ENCODE data around the gene COL6A3. TPM values are rescaled to one million over a fixed set of nuclear protein-coding genes. Genes with fewer than 3 reads are reported as not detected.

The COL6A3 gene
- total RNA-seq, 1 donor from 2014 or later, result 0.41 TPM

- Histone ChIP-seq H3K9ac (no peak overlapping the region), H3K4me1 (no peaks in the 10 kb centered on the region), H4K20me1 (ENCODE audit: low read depth) (no peaks in the 10 kb centered on the region), H3F3A (ENCODE audit: low read depth) (no peaks in the 10 kb centered on the region), H3K4me3 (no peak overlapping the region), H3K79me2 (ENCODE audit: low read depth) (no peaks in the 10 kb centered on the region), H3K27ac (no peak overlapping the region), H3K9me3 (ENCODE audit: low read depth) (no peaks in the 10 kb centered on the region), H2AFZ (replicated peaks) (no peak overlapping the region), H3K27me3 (peaks cover 1% of the 10 kb centered on the region), H3K36me3 (no peaks in the 10 kb centered on the region), H3K4me2 (no peak overlapping the region)
- no peak for DNase-seq (ENCODE audit: low spot score)
- Mint-ChIP-seq H3K4me3 (no peak overlapping the region), H3K9me3 (peaks cover 3% of the 10 kb centered on the region), H3K27me3 (ENCODE audit: insufficient read depth, low read depth) (peaks cover 4% of the 10 kb centered on the region), H3K36me3 (no peaks in the 10 kb centered on the region), H3K27ac (no peak overlapping the region), H3K4me1 (peaks cover 6% of the 10 kb centered on the region)
- TF ChIP-seq CTCF (IDR thresholded peaks at IDR 0.05) (no peak), EZH2 (IDR thresholded peaks at IDR 0.05) (no peak), EZH2phosphoT487 (IDR thresholded peaks at IDR 0.05) (no peak)
Observed at GRCh38 chr2:237391140-237391539, 22.8 kb downstream of the COL6A3 start.

- Mint-ChIP-seq H3K4me1 (peaks cover 6% of the 10 kb centered on the region), H3K9me3 (peaks cover 3% of the 10 kb centered on the region), H3K36me3 (no peaks in the 10 kb centered on the region), H3K27ac (no peak overlapping the region), H3K4me3 (no peak overlapping the region), H3K27me3 (ENCODE audit: insufficient read depth, low read depth) (peaks cover 2% of the 10 kb centered on the region)
- Histone ChIP-seq H3K36me3 (no peaks in the 10 kb centered on the region), H2AFZ (replicated peaks) (no peak overlapping the region), H3K4me1 (no peaks in the 10 kb centered on the region), H3K79me2 (ENCODE audit: low read depth) (no peaks in the 10 kb centered on the region), H3K9ac (no peak overlapping the region), H3F3A (ENCODE audit: low read depth) (no peaks in the 10 kb centered on the region), H3K4me2 (no peak overlapping the region), H3K4me3 (no peak overlapping the region), H3K27me3 (no peaks in the 10 kb centered on the region), H3K9me3 (ENCODE audit: low read depth) (no peaks in the 10 kb centered on the region), H3K27ac (no peak overlapping the region), H4K20me1 (ENCODE audit: low read depth) (no peaks in the 10 kb centered on the region)
- TF ChIP-seq EZH2 (IDR thresholded peaks at IDR 0.05) (no peak), EZH2phosphoT487 (IDR thresholded peaks at IDR 0.05) (no peak), CTCF (IDR thresholded peaks at IDR 0.05) (no peak)
- DNase-seq (ENCODE audit: low spot score), result no peak
Observed at GRCh38 chr2:237390235-237390634, 23.7 kb downstream of the COL6A3 start.

- no peaks in the 10 kb centered on the region for H4K20me1 ChIP-seq (ENCODE audit: low read depth)
- no peak overlapping the region for H3K27ac Mint-ChIP-seq
Observed at GRCh38 chr2:237389831-237390230, 24.1 kb downstream of the COL6A3 start.

More at GRCh38 chr2:237389831-237390230, 24.1 kb downstream of the COL6A3 start:
- H3K79me2 ChIP-seq (ENCODE audit: low read depth), result no peaks in the 10 kb centered on the region
- Mint-ChIP-seq H3K4me3 (no peak overlapping the region), H3K27me3 (ENCODE audit: insufficient read depth, low read depth) (peaks cover 2% of the 10 kb centered on the region), H3K9me3 (peaks cover 3% of the 10 kb centered on the region), H3K4me1 (peaks cover 6% of the 10 kb centered on the region), H3K36me3 (no peaks in the 10 kb centered on the region)
- no peak for DNase-seq (ENCODE audit: low spot score)
- TF ChIP-seq EZH2 (IDR thresholded peaks at IDR 0.05), result no peak
- no peak for TF ChIP-seq EZH2phosphoT487 (IDR thresholded peaks at IDR 0.05)
- TF ChIP-seq CTCF (IDR thresholded peaks at IDR 0.05), result no peak
- H3K4me2 ChIP-seq, result no peak overlapping the region
- H3K4me3 ChIP-seq, result no peak overlapping the region
- no peaks in the 10 kb centered on the region for H3K36me3 ChIP-seq
- no peak overlapping the region for H3K9ac ChIP-seq
- no peaks in the 10 kb centered on the region for H3K27me3 ChIP-seq
- no peaks in the 10 kb centered on the region for H3K9me3 ChIP-seq (ENCODE audit: low read depth)
- no peak overlapping the region for H2AFZ ChIP-seq (replicated peaks)
- H3K4me1 ChIP-seq, result no peaks in the 10 kb centered on the region
- H3F3A ChIP-seq (ENCODE audit: low read depth), result no peaks in the 10 kb centered on the region
- no peak overlapping the region for H3K27ac ChIP-seq

Data from neural progenitor cell (in vitro differentiated cells).